K562 (cell line): Measurements from ENCODE around the gene PLCL1. TPM values are rescaled to one million over a fixed set of nuclear protein-coding genes. Genes with fewer than 3 reads are reported as not detected.

Experiments used
- ARHGAP35 ChIP-seq: fragments of 450-650 bp; IDR thresholded peaks from 2 replicates; pipeline ENCODE4 v1.6.1; 2018; ENCODE audit not compliant: partially characterized antibody
- CGGBP1 ChIP-seq: fragments of 250-450 bp; sonication (Bioruptor Pico); IDR thresholded peaks from 2 replicates; pipeline ENCODE4 v1.9.0; 2021; ENCODE audit warnings: mild to moderate bottlenecking
- CTBP1 ChIP-seq: fragments of 450-650 bp; IDR thresholded peaks from 2 replicates; pipeline ENCODE4 v1.6.1; 2016; ENCODE audit warnings: borderline replicate concordance
- DDX20 ChIP-seq: fragments of 450-650 bp; IDR thresholded peaks from 2 replicates; pipeline ENCODE4 v1.6.1; 2016; ENCODE audit warnings: missing genetic modification characterization, low read depth, mild to moderate bottlenecking, missing compliant biosample characterization, moderate library complexity
- EHMT2 ChIP-seq: fragments of 450-650 bp; IDR thresholded peaks from 2 replicates; pipeline ENCODE4 v1.6.1; 2018; ENCODE audit warnings: antibody characterized with exemption
- EP300 ChIP-seq: IDR thresholded peaks from 2 replicates; pipeline ENCODE4 v1.6.1; 2012; ENCODE audit warnings: low read length, improper control_type of control experiment
- ESRRB ChIP-seq: fragments of 250-450 bp; sonication (Bioruptor Pico); IDR thresholded peaks from 2 replicates; pipeline ENCODE4 v1.5.0; 2020; ENCODE audit warnings: mild to moderate bottlenecking, moderate library complexity, borderline replicate concordance
- FOXK1 ChIP-seq: sonication (generic); formaldehyde crosslinking; IDR thresholded peaks from 2 replicates; pipeline ENCODE4 v1.8.0; 2022; ENCODE audit warnings: missing genetic modification reagents, mild to moderate bottlenecking, borderline replicate concordance
- LEF1 ChIP-seq: fragments of 450-650 bp; IDR thresholded peaks from 2 replicates; pipeline ENCODE4 v1.6.1; 2016; ENCODE audit warnings: mild to moderate bottlenecking
- MIER1 ChIP-seq: fragments of 450-650 bp; IDR thresholded peaks from 2 replicates; pipeline ENCODE4 v1.6.1; 2016; ENCODE audit warnings: antibody characterized with exemption, mild to moderate bottlenecking, low read depth
- MTF1 ChIP-seq: fragments of 250-450 bp; sonication (Bioruptor Pico); IDR thresholded peaks from 2 replicates; pipeline ENCODE4 v1.9.0; 2021; ENCODE audit warnings: moderate library complexity, mild to moderate bottlenecking, inconsistent platforms, borderline replicate concordance
- PHF21A ChIP-seq: fragments of 450-650 bp; IDR thresholded peaks from 2 replicates; pipeline ENCODE4 v1.6.1; 2017; ENCODE audit warnings: low read depth, borderline replicate concordance
- POLR2A ChIP-seq: fragments of 450-650 bp; conservative IDR thresholded peaks from 2 replicates; pipeline ENCODE4 v1.6.1; 2016
- PREB ChIP-seq: sonication (generic); formaldehyde crosslinking; IDR thresholded peaks from 2 replicates; pipeline ENCODE4 v1.8.1; 2023; ENCODE audit warnings: mild to moderate bottlenecking, missing genetic modification reagents
- PRMT5 ChIP-seq: sonication (generic); formaldehyde crosslinking; IDR thresholded peaks from 2 replicates; pipeline ENCODE4 v1.5.0; 2020; ENCODE audit warnings: missing genetic modification reagents
- RNF2 ChIP-seq: sonication (generic); IDR thresholded peaks from 2 replicates; pipeline ENCODE4 v1.6.1; 2016
- SMARCE1 ChIP-seq: fragments of 450-650 bp; IDR thresholded peaks from 2 replicates; pipeline ENCODE4 v1.7.1; 2016; ENCODE audit warnings: mild to moderate bottlenecking
- SOX6 ChIP-seq: fragments of 450-650 bp; IDR thresholded peaks from 2 replicates; pipeline ENCODE4 v1.6.1; 2014; ENCODE audit warnings: mild to moderate bottlenecking
- TBL1XR1 ChIP-seq, 2 experiments: IDR thresholded peaks; 2 replicates each; pipeline ENCODE4 v1.6.1; 2012; ENCODE audit warnings: improper control_type of control experiment in 2 of 2, low read length in 2 of 2, mild to moderate bottlenecking in 1 of 2
- THRA ChIP-seq: fragments of 450-650 bp; IDR thresholded peaks from 2 replicates; pipeline ENCODE4 v1.6.1; 2017; ENCODE audit warnings: mild to moderate bottlenecking, moderate library complexity
- TOE1 ChIP-seq, 2 experiments: fragments of 450-650 bp in 1 of 2; sonication (generic) in 1 of 2; formaldehyde crosslinking in 1 of 2; IDR thresholded peaks; 2 replicates each; pipeline versions ENCODE4 v1.7.1 to v1.8.0; 2016 to 2022; ENCODE audit warnings: borderline replicate concordance in 2 of 2, mild to moderate bottlenecking in 2 of 2, antibody characterized with exemption in 1 of 2, inconsistent platforms in 1 of 2, low read depth in 1 of 2, missing genetic modification reagents in 1 of 2, moderate library complexity in 1 of 2
- ZBTB11 ChIP-seq, 3 experiments: fragments of 200-800 bp in 1 of 3; fragments of 250-450 bp in 1 of 3; fragments of 450-650 bp in 1 of 3; sonication (Bioruptor Pico) in 1 of 3; sonication (Bioruptor generic) in 1 of 3; formaldehyde crosslinking in 1 of 3; IDR thresholded peaks; 2 replicates each; pipeline versions ENCODE4 v1.6.1 to v1.8.0; 2016 to 2022; ENCODE audit warnings: mild to moderate bottlenecking in 2 of 3, missing genetic modification characterization in 2 of 3, missing compliant biosample characterization in 1 of 3, moderate library complexity in 1 of 3
- ZBTB9 ChIP-seq: fragments of 450-650 bp; formaldehyde crosslinking; IDR thresholded peaks from 2 replicates; pipeline ENCODE4 v1.4.0; 2020; ENCODE audit warnings: mild to moderate bottlenecking, moderate library complexity
- polyA plus RNA-seq, 8 experiments: library from polyadenylated mRNA; depleted of rRNA in 4 of 8; stranded (reverse) in 5 of 8; unstranded in 3 of 8; fragments of >200 nt; fragmentation: Nextera tagmentation in 2 of 8; fragmentation: Illumina TruSeq in 1 of 8; extraction: Ambion mirVana in 2 of 8; extraction: Trizol in 1 of 8; gene quantifications; 2 replicates each; pipeline versions ENCODE4 v1.2.1 to v1.2.3, GENCODE V29; 2011 to 2014; ENCODE audit warnings: inconsistent platforms in 1 of 8, missing spikeins in 1 of 8
- total RNA-seq, 7 experiments: library from RNA; depleted of rRNA in 6 of 7; stranded (reverse); fragments of >200 nt in 6 of 7; fragmentation: Illumina TruSeq in 2 of 7; extraction: Trizol in 2 of 7; gene quantifications; 2 replicates each; pipeline versions ENCODE4 v1.2.1 to v1.2.3, GENCODE V29; 2011 to 2021; ENCODE audit warnings: low replicate concordance in 1 of 7

The PLCL1 gene
- total and polyA plus RNA-seq, 9 of the 15 experiments (the other 6 are each of a cell fraction or from before 2014, with no cell fraction given), result 2.0 to 17.7 (median 8.6) TPM

GRCh38 chr2:197996583-197996982, 192.2 kb downstream of the PLCL1 start (continued):
- TF ChIP-seq PREB (CRISPR knock-in tag) (no peak), EP300 (peak; percentile 58), ARHGAP35 (no peak), TOE1 (IDR thresholded peaks at IDR 0.05; ENCODE audit: borderline replicate concordance) (no peak), TOE1 (CRISPR knock-in tag; IDR thresholded peaks at IDR 0.05; ENCODE audit: borderline replicate concordance, low read depth) (no peak), MIER1 (no peak), SMARCE1 (peak; percentile 14; the same call in 1 of the 2 replicates), EHMT2 (no peak), ZBTB11 (CRISPR knock-in tag; IDR thresholded peaks at IDR 0.05) (0 out of 6 replicates have a peak, but pooled peaks of 1 of the 3 experiments have one; percentile 37), TBL1XR1 (IDR thresholded peaks at IDR 0.05; ENCODE audit: low read length in 2 of 2) (peak in 1 of 2 experiments; percentile 39; a peak in 1 of 4 replicates), ZBTB9 (CRISPR knock-in tag) (no peak), ESRRB (no peak), RNF2 (no peak), CTBP1 (0 out of 2 replicates have a peak, but pooled peaks have one; percentile 11), LEF1 (no peak), PRMT5 (CRISPR knock-in tag) (no peak), POLR2A (no peak), FOXK1 (no peak), SOX6 (0 out of 2 replicates have a peak, but pooled peaks have one; percentile 11), CGGBP1 (CRISPR knock-in tag) (no peak), PHF21A (no peak), MTF1 (CRISPR knock-in tag) (no peak), DDX20 (tag) (no peak), THRA (no peak)
